K562 (cell line): Measurements from ENCODE around the gene GPATCH4. TPM values are rescaled to one million over a fixed set of nuclear protein-coding genes. Genes with fewer than 3 reads are reported as not detected.

Experiments
- CC2D1A ChIP-seq: fragments of 450-650 bp; IDR thresholded peaks from 2 replicates; pipeline ENCODE4 v1.6.1; 2017; ENCODE audit warnings: mild to moderate bottlenecking
- TGIF2 ChIP-seq: sonication (generic); formaldehyde crosslinking; IDR thresholded peaks from 2 replicates; pipeline ENCODE4 v1.8.1; 2022; ENCODE audit warnings: mild to moderate bottlenecking, missing genetic modification reagents, moderate library complexity
- ZZZ3 ChIP-seq: fragments of 450-650 bp; IDR thresholded peaks from 2 replicates; pipeline ENCODE4 v1.6.1; 2016; ENCODE audit warnings: antibody characterized with exemption, mild to moderate bottlenecking, moderate library complexity
- polyA plus RNA-seq, 8 experiments: library from polyadenylated mRNA; depleted of rRNA in 4 of 8; stranded (reverse) in 5 of 8; unstranded in 3 of 8; fragments of >200 nt; fragmentation: Nextera tagmentation in 2 of 8; fragmentation: Illumina TruSeq in 1 of 8; extraction: Ambion mirVana in 2 of 8; extraction: Trizol in 1 of 8; gene quantifications; 2 replicates each; pipeline versions ENCODE4 v1.2.1 to v1.2.3, GENCODE V29; 2011 to 2014; ENCODE audit warnings: inconsistent platforms in 1 of 8, missing spikeins in 1 of 8
- total RNA-seq, 7 experiments: library from RNA; depleted of rRNA in 6 of 7; stranded (reverse); fragments of >200 nt in 6 of 7; fragmentation: Illumina TruSeq in 2 of 7; extraction: Trizol in 2 of 7; gene quantifications; 2 replicates each; pipeline versions ENCODE4 v1.2.1 to v1.2.3, GENCODE V29; 2011 to 2021; ENCODE audit warnings: low replicate concordance in 1 of 7
- TF ChIP-seq, protein P1 (sequence below), 2 experiments: fragments of 450-650 bp; formaldehyde crosslinking in 1 of 2; IDR thresholded peaks; 2 replicates each; pipeline versions ENCODE4 v1.4.0 to v1.6.1; 2014 to 2020; ENCODE audit warnings: mild to moderate bottlenecking in 2 of 2, borderline replicate concordance in 1 of 2, low read depth in 1 of 2

GPATCH4 gene
- total and polyA plus RNA-seq, 9 of the 15 experiments (the other 6 are each of a cell fraction or from before 2014, with no cell fraction given): 43.7 to 105 (median 76.5) TPM

- TF ChIP-seq, protein P1, sequence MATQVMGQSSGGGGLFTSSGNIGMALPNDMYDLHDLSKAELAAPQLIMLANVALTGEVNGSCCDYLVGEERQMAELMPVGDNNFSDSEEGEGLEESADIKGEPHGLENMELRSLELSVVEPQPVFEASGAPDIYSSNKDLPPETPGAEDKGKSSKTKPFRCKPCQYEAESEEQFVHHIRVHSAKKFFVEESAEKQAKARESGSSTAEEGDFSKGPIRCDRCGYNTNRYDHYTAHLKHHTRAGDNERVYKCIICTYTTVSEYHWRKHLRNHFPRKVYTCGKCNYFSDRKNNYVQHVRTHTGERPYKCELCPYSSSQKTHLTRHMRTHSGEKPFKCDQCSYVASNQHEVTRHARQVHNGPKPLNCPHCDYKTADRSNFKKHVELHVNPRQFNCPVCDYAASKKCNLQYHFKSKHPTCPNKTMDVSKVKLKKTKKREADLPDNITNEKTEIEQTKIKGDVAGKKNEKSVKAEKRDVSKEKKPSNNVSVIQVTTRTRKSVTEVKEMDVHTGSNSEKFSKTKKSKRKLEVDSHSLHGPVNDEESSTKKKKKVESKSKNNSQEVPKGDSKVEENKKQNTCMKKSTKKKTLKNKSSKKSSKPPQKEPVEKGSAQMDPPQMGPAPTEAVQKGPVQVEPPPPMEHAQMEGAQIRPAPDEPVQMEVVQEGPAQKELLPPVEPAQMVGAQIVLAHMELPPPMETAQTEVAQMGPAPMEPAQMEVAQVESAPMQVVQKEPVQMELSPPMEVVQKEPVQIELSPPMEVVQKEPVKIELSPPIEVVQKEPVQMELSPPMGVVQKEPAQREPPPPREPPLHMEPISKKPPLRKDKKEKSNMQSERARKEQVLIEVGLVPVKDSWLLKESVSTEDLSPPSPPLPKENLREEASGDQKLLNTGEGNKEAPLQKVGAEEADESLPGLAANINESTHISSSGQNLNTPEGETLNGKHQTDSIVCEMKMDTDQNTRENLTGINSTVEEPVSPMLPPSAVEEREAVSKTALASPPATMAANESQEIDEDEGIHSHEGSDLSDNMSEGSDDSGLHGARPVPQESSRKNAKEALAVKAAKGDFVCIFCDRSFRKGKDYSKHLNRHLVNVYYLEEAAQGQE (IDR thresholded peaks at IDR 0.05; ENCODE audit: borderline replicate concordance): no peak
- TF ChIP-seq, protein P1 (CRISPR knock-in tag; IDR thresholded peaks at IDR 0.05; ENCODE audit: low read depth): no peak
- no peak for TF ChIP-seq ZZZ3
- no peak for TF ChIP-seq CC2D1A
- no peak for TF ChIP-seq TGIF2 (CRISPR knock-in tag)
These were observed 42.0 kb downstream of the GPATCH4 start (continued) for GRCh38 chr1:156559086-156559796.
